Measurements from ENCODE around the gene DNM2.

GRCh38 chr19:10727685-10728201 is 9.9 kb downstream of the DNM2 start:
- TF ChIP-seq CTCF (conservative IDR thresholded peaks at IDR 0.05) (no peak), ZFX (IDR thresholded peaks at IDR 0.05) (no peak)
